GM11168 (cell line): ENCODE results near the gene ITPKC.

Experiments used
- in situ Hi-C: fragments of 300-500 bp; cut with MboI; formaldehyde crosslinking; loops from one replicate; pipeline ENCODE4 v1.12.0; 2022; ENCODE audit warnings: low sequenced_read_pairs; ENCODE audit not compliant: unreplicated experiment

ITPKC gene

GRCh38 chr19:40689339-40690049 lies 27.4 kb upstream of the ITPKC start:
- in situ Hi-C loops = no loop called here

DNA sequence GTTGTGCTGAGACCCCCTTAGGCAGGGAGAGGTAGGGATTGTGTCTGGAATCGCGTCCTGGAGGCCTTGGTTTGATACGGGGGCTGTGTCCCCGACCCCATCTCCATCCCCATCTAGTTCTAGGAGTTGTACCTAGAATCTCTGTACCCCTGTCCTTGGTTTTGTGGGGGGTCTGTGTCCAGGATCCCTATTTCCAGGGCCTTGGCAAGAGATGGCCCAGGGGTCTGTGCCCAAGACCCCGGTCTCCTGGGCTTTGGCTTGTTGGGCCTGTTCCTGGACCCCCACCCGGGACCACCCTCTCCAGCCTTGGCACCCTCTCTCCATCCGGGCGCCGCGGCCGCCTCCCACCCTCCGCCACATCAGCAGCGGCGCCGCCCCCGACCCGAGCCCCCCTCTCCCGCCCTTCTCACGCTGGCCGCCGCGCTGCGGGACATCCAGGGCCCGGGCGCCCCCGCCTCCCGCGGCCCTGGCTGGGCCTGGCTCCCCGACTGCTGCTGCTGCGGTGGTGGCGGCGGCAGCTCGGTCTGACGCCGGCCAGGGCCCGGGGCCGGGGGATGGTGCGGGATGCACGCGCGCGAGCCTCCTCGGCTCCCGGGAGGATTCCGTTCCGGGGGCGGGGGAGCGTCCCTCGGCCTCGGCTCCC lies 26.7 kb upstream of the ITPKC start, which contains the start of gene NUMBL:
TSS of gene NUMBL (minus strand) at position 602 of the 643 bp plus-strand sequence. CDS start at position 434, 168 bp downstream.
- in situ Hi-C loops = no loop called here

DNA sequence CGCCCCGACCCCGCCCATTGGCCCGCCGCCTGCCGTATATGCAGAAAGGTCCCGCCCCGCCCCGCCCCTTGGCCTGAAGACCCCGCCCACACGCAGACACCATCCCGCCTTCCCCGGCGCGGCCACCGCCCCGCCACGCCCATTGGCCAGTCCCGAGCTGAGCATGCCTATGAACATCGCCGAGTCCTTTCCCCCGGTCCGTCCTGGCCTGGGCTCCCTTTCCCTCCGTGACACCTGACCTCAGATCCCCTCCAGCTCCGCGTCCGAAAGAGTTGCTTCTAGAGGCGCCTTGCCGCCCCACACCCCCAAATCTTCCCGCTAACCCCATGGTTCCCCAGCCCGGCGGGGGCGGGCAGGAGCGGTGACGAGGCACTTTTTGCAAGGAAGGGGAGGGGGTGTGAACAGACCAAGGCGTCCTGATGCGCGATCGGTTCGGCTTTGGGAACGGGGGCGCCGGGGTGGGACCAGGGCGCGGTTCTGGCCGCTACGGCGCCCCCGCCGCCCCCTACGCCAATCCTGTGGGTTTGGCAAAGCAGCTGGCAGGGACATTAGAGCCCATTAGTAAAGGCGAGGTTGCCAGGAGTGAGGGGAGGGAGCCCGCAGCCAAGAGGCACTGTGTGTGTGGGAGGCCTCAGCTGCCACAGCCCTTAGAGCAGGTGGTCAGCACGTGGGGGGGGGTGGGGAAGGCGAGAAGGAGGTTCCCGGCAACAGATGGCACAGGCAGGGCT lies 26.1 kb upstream of the ITPKC start:
- in situ Hi-C loops = no loop called here

DNA sequence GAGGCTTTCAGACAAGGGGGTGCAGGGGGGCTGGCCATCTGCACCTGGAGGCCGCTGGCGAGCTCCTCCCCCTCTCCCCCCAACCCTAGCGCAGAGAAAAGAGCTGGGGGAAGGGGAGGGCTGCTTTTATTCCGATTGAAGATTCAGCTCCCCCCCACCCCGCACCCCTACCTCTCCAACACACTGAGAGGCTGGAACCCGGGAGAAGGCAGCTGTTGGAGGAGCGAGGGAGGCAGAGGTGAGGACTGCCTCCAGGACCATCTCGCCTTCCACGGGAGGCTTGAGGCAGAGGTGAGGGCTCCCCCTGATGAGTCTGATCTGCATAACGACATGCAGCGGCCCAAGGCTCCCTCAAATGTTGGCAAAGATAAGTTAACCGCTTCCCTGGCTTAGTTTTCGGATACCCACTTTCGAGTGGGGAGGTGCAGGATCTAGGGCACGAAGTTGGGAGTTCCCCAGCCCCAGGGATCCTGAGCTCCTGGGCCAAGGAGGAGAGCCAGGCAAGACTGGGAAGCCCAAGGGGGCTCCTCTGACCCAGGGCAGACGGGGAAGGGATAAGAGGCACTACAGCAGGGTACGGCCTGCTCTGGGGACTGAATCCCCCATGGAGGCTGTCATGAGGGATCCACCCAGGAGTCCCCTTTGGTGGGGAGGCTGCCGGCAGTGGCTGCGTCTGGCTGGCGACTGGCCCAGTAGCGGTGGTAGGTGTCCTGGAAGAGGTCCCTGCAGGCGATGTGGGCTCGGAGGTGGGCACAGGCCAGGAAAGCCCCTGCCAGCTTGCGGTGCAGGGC lies 25.3 kb upstream of the ITPKC start:
- in situ Hi-C loops = no loop called here

DNA sequence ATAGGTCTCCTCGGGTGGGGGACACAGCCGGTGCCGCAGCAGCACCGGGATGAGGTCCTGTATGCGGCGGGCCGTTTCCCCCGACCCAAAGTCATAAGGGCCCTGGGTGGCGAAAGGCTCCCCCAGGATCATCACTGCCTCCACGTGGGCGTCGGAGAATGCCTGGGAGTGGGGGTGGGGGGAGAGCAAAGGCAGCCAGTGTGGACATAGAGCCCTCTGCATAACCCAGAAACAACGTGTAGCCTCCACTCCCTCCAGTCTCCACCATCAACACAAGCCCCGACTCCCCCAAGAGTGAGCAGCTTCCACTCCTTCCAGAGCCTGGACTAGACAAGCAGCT lies 24.7 kb upstream of the ITPKC start:
- in situ Hi-C loops = no loop called here

DNA sequence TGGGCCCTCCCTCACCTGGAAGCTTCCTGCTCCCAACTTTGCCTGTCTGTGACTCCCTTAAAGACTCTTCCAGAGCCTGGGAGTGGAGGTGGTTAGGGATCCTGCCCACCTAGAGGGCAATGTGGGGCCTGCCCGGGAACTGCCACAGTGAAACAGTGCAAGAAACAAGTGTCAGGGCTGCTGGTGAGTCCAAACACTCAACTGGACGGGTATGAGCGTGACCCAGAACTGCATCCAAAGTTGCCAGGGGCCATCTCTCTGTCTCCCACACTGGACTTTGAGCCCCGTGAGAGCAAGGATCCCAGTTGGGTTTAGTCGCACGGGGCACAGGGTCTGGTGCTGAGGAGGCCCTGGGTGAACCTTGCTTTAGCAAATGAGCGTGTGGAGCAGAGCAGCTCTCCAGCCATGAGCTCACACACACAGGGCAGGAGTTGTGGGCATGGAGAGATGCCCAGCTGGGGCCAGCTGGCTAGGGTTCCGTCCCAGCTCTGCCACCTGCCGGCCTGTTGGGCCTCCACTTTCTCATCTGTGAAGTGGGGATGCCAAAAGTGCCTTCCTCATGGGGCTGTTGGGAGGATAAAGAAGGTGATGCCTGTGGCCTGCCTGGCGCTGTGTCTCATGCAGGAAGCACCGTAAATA lies 23.6 kb upstream of the ITPKC start:
- in situ Hi-C loops = no loop called here

DNA sequence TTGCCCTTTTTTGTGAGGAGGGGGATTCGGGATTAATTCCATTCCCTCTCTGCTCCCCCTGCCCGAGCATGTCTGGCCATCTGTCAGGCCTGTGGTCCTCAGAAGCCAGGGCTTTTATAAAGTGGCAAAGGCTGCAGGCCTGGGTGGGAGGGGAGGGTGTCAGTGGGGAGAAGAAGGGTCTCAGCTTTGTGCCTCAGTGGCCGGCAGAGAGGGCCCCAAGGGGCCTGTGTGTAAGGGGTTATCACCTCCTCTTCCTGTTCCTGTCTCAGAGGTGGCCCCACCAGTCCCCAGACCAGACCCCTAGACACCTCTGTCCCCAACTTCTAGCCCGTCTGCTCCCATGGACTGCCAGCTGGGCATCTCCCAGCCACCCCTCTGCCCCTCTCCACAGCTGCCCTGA lies 23.0 kb upstream of the ITPKC start:
- in situ Hi-C loops = no loop called here

GRCh38 chr19:40695881-40696280 lies 21.0 kb upstream of the ITPKC start:
- in situ Hi-C loops = no loop called here

GRCh38 chr19:40697007-40697406 lies 19.9 kb upstream of the ITPKC start:
- in situ Hi-C loops = no loop called here

DNA sequence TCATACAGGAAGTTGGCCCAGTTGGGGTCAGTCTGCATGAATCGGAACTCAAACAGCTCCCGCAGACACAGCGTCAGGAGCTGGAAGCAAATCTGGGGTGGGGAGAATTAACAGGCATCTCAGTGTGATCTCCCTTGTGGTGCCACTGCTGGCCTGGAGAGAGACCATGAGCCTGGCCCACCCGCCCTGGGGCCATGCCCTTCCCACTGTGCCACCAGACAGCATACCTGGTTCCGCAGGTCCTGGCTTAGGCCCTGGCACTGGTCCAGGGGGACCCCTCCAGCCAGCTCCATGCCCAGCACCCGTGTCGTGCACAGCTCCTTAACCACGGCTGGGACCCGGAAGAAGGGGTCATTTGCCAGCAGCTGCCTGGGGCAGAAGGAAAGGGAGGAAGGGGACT lies 16.8 kb upstream of the ITPKC start:
- in situ Hi-C loops = no loop called here

DNA sequence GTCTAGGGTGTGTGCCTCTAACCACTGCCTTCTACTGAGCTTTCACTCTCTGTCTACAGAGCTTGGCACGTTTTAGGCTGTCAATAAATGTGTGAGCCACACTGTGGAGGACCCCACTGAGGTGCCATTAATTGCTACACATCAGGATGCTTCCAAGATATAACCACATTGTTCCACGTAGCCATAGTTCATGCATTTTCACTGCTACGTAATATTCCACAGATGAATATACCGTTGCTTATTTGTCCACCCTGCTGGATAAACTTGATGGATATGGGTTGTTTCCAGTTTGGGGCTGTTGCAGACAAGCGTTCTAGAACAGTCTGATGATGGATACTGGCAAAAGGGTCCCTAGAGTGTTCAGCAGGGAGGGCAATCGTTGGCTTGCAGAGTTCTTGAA lies 15.2 kb upstream of the ITPKC start:
- in situ Hi-C loops = no loop called here

- in situ Hi-C loops = no loop called here
Measured at GRCh38 chr19:40702337-40703012, 14.4 kb upstream of the ITPKC start.

DNA sequence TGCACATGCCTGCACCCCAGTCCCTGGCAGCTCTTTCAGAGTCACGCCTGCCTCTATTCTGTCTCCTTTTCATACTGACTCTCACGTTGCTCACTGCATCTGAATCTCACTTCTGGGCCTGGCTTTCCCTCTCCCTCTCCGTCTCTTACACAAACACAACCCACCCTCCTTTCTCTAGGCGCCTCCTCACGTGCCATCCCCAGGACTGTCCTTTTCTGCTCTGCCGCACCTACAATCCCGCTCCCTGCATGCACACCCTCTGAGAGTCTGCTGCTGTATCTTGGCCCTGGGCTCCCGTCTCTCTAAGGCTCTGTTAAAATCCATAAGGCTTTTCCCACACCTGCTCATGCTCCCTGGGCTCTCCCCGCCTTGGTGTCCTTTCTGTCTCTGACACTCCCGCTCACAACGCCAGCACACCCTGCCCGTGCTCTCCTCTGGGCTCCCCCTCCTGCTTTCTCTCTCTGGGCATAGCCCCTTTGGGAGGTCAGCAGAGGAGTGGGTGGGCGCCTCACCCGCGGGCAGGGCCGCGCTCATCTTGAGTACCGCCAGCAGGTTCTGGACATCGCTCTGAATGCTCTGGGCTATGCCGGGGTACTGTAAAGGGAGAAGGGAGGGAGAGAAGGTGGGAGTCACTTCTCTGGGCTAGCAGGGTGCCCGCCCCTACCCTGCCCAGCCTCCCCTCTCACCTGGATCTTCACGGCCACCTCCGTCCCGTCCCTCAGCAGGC lies 13.7 kb upstream of the ITPKC start:
- in situ Hi-C loops = no loop called here

DNA sequence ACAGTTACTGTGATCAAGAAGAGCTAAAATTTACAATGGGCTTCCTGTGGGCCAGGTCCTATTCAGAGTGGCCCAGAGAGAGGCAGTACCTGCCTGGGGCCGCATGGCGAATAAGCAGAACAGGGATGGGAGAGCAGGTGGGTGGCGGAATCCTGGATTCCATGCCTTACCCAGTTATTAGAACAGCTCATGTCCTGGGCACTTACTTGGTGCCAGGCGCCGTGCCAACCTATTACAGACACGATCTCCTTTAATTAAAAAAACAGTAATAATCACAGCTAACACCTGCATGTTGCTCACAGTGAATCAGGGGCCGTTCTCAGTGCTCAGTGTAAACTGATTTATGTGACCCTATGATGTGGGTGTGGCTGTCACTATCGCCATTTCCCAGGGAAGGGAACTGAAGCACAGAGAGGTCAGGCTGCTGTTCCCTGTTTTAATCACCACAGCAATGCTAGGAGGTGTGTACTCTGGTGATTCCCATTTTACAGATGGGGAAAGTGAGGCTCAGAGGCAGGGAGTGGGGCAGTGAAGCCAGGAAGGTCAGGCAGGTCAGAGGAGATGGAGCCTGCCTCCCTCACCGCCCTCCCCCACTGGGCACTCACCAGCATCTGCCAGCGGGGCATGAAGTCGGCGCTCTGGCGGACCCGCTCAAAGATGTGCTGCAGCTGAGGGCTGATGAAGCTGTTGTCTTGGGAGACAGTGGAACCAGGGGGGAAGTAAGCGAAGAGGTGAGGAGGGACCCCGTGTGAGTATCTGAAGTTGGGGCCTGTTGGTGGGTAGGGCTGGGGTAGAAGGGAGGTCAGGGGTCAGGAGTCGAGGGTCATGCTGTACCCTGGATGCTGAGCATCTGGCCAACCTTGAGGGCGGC lies 12.2 kb upstream of the ITPKC start:
- in situ Hi-C loops = no loop called here

DNA sequence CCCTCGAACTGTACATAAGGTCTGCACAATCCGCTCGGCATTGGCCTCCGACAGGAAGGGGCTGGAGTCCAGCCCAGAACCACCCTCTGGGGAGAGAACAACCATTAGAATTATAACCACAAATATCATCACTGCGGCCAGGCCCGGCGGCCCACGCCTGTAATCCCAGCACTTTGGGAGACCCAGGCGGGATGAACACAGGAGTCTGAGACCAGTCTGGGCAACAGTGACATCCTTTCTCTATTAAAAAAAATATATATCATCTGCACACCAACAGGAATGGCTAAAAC lies 11.6 kb upstream of the ITPKC start:
- in situ Hi-C loops = no loop called here

- in situ Hi-C loops = no loop called here
Measured at GRCh38 chr19:40705950-40706619, 10.8 kb upstream of the ITPKC start.

DNA sequence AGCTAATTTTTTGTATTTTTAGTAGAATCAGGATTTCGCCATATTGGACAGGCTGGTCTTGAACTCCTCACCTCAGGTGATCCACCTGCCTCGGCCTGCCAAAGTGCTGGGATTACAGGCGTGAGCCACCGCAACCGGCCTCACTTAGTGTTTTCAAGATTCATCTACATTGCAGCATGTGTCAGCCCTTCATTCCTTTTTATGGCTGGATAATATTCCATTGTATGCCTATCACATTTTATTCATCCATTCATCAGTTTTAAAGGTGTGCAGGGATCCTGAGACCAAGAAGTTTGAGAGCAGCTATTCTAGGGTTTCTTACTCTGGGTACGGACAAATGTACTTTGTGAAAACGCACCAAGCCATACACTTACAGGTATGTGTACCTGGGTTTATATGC lies 9.3 kb upstream of the ITPKC start:
- in situ Hi-C loops = no loop called here

GRCh38 chr19:40709817-40710216 lies 7.1 kb upstream of the ITPKC start:
- in situ Hi-C loops = no loop called here
